Esophagus muscularis mucosa (tissue), 3 donors: Measurements from ENCODE around the gene CEMIP2.

ENCODE experiments used
- POLR2A ChIP-seq: fragments of 450-650 bp; IDR thresholded peaks from one replicate; pipeline ENCODE4 v1.6.1; 2017; ENCODE audit warnings: antibody characterized with exemption, moderate library complexity, mild to moderate bottlenecking, low read depth
- TF ChIP-seq, protein P1 (sequence below), 3 experiments: fragments of 200-600 bp in 2 of 3; fragments of 450-650 bp in 1 of 3; sonication (generic) in 2 of 3; IDR thresholded peaks; one replicate each; pipeline ENCODE4 v1.5.1; 2017 to 2019; ENCODE audit warnings: antibody characterized with exemption in 3 of 3, mild to moderate bottlenecking in 2 of 3, moderate library complexity in 1 of 3

DNA sequence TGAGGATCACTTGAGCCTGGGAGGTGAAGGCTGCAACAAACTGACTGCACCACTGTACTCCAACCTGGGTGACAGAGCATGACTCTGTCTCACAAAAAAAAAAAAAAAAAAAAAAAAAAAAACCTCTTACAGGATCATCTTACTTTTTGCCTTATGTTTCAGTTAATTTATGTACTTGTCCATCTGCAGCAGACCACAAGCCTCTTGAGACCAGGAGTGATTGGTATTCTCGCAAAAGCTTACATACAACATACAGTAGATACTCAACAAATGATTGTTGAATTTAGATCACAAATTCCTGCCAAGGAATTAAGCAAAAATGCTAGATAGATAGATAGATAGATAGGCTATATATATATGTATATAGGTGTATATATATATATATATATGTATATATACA is 12.4 kb downstream of the CEMIP2 start:
- TF ChIP-seq, protein P1, sequence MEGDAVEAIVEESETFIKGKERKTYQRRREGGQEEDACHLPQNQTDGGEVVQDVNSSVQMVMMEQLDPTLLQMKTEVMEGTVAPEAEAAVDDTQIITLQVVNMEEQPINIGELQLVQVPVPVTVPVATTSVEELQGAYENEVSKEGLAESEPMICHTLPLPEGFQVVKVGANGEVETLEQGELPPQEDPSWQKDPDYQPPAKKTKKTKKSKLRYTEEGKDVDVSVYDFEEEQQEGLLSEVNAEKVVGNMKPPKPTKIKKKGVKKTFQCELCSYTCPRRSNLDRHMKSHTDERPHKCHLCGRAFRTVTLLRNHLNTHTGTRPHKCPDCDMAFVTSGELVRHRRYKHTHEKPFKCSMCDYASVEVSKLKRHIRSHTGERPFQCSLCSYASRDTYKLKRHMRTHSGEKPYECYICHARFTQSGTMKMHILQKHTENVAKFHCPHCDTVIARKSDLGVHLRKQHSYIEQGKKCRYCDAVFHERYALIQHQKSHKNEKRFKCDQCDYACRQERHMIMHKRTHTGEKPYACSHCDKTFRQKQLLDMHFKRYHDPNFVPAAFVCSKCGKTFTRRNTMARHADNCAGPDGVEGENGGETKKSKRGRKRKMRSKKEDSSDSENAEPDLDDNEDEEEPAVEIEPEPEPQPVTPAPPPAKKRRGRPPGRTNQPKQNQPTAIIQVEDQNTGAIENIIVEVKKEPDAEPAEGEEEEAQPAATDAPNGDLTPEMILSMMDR (IDR thresholded peaks at IDR 0.05) = no peak
- no peak for TF ChIP-seq POLR2A
